GM06990 (cell line): ENCODE data around the gene POLR2F.

Experiments used
- DNase-seq: peaks from one replicate; pipeline ENCODE4 v3.0.0-alpha.2; 2011; ENCODE audit not compliant: insufficient read length; ENCODE audit errors: extremely low read depth
- H3K27me3 ChIP-seq: replicated peaks from 2 replicates; pipeline ENCODE4 v1.6.0; 2011; ENCODE audit warnings: low read length; ENCODE audit not compliant: control insufficient read depth, insufficient read depth
- H3K36me3 ChIP-seq: 2 replicates; pipeline ENCODE4 v1.5.1; 2011; ENCODE audit warnings: low read length; ENCODE audit not compliant: control insufficient read depth, insufficient read depth
- H3K4me3 ChIP-seq: replicated peaks from 2 replicates; pipeline ENCODE4 v1.5.1; 2011; ENCODE audit warnings: low read depth, mild to moderate bottlenecking, control low read depth, low read length
- CTCF ChIP-seq: IDR thresholded peaks from 2 replicates; pipeline ENCODE4 v1.5.1; 2011; ENCODE audit warnings: low read length, control low read depth, mild to moderate bottlenecking, inconsistent platforms; ENCODE audit not compliant: insufficient read depth, poor library complexity, severe bottlenecking

POLR2F gene

GRCh38 chr22:38014083-38014482 lies 60.6 kb downstream of the POLR2F start:
- H3K4me3 ChIP-seq, result no peak overlapping the region
- H3K36me3 ChIP-seq, result no peaks in the 10 kb centered on the region
- no peaks in the 10 kb centered on the region for H3K27me3 ChIP-seq
- DNase-seq, result no peak
- TF ChIP-seq CTCF, result no peak

DNA sequence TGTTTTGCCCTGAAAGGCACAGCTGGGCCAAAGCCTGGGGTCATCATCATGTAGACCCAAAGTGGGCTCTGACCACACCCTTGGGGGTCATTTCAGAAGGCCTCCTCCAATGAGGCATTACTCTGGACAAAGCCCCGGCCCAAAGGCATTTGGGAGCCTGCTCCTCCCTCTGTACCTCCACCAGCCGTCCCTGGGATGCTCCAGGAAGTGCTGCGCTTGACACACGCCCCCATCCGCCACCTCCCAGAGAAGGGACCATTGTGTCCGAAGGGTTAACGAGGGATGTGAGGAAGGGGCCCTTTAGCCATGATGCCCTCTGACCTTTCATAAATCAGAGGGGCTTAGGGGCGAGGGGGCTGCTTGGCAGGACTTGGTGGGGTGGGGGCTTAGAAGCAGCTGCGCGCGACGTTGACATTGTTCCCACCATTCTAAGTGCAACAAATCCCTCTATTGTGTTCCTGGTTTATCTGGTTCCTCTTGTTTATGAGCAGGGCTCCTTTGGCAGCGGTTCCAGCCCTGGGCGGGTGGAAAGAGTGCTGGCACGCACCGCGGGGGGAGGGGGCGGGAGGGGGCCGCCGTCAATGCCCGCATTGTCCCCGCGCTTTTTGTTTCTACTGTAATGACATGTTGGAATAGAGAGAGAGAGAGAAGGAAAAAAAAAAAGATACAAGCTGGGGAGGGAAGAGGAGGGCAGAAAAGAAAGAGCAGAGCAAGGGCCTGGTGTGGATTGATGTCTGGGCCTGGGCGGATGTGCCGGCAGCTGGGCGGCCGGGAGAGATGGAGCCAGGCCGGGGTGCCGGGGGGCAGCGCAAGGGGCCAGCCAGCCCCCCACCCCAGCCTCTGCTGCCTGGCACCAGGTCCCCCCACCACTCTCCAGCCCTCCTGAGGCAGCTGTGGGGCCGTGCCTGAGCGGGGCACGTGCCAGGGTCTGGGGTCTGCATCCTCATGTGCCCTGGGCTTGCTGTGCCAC lies 63.0 kb downstream of the POLR2F start:
- DNase-seq, result no peak
- H3K36me3 ChIP-seq, result no peaks in the 10 kb centered on the region

GRCh38 chr22:38017272-38017920 lies 63.9 kb downstream of the POLR2F start:
- no peak for TF ChIP-seq CTCF

More for the DNA sequence above, 63.0 kb downstream of the POLR2F start:
- no peaks in the 10 kb centered on the region for H3K27me3 ChIP-seq
- H3K4me3 ChIP-seq, result no peak overlapping the region
- no peak for TF ChIP-seq CTCF

DNA sequence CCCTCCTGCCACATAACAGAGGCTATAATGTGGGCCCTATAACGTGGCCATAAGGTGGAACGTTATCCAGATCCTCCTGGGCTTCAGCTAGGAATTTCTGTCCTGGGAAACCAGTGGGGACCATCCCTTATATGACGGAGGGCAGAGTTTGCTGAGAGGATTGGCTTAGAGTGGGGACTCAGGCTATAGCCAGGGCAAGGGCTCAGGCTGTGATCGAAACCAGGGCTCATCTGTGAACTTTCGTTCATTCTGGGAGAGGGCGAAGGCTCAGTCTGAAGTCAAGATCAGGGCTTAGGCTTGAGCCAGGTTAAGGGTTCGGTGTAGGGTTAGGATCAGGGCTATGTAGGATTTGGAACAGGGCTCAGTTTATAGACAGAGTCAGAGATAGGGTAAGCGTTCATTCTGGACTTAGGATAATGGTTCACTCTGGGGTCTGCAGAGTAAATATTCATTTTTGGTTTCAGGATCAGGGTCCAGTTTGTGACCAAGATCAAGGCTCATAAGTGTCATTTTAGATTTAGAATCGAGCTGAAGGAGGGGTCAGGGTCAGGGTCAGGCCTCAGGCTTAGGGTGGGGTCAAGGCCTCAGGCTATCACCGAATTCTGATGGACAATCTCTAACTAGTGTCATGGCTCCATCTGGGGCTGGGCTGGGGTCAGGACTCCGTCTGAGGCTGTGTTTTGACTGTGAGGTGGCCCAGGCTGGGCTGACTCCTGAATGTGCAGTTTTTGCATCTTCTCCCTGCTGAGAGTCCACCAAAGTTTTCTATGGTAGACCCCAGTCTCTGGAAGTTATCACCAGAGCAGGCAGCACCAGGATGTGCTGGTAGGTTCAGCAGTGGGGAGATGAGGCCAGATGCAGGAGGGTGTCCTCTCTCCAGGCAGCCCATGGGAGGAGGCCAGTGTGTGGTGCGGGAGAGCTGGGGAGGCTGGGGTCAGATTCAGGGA lies 64.7 kb downstream of the POLR2F start:
- Histone ChIP-seq H3K27me3 (no peaks in the 10 kb centered on the region), H3K36me3 (no peaks in the 10 kb centered on the region), H3K4me3 (no peak overlapping the region)
- no peak for TF ChIP-seq CTCF
- no peak for DNase-seq

More at GRCh38 chr22:38017272-38017920, 63.9 kb downstream of the POLR2F start:
- DNase-seq, result no peak
- no peaks in the 10 kb centered on the region for H3K27me3 ChIP-seq
- no peak overlapping the region for H3K4me3 ChIP-seq
- H3K36me3 ChIP-seq, result no peaks in the 10 kb centered on the region
